AG04449 (cell line): Measurements from ENCODE around the gene ZSWIM8.
A peak's percentile ranks its signal among the peaks of the same experiment; 100 is the strongest.

ENCODE experiments used
- CTCF ChIA-PET: fragments of 350-600 bp; formaldehyde crosslinking; extraction: SDS; loops from one replicate; lab custom pipeline; 2021; ENCODE audit warnings: antibody characterized with exemption; lab: Yijun Ruan, JAX
- POLR2A ChIA-PET: fragments of 400-600, 350-600 bp; formaldehyde crosslinking; extraction: SDS; loops from one replicate; lab custom pipeline; 2020; ENCODE audit warnings: antibody characterized with exemption, inconsistent platforms; lab: Yijun Ruan, JAX
- DNase-seq: peaks from one replicate; pipeline ENCODE4 v3.0.0-alpha.2; 2010; ENCODE audit warnings: low read depth, low spot score
- H3K4me3 ChIP-seq: 2 replicates; pipeline ENCODE4 v1.5.1; 2011; ENCODE audit warnings: low read depth, mild to moderate bottlenecking, control low read depth, low read length
- TF ChIP-seq, protein P1 (sequence below): IDR thresholded peaks from one replicate; pipeline ENCODE4 v1.5.1; 2011; ENCODE audit warnings: mild to moderate bottlenecking, moderate library complexity, low read length, control low read depth, inconsistent platforms; ENCODE audit not compliant: insufficient read depth; ENCODE audit errors: missing control alignments

The ZSWIM8 gene

DNA sequence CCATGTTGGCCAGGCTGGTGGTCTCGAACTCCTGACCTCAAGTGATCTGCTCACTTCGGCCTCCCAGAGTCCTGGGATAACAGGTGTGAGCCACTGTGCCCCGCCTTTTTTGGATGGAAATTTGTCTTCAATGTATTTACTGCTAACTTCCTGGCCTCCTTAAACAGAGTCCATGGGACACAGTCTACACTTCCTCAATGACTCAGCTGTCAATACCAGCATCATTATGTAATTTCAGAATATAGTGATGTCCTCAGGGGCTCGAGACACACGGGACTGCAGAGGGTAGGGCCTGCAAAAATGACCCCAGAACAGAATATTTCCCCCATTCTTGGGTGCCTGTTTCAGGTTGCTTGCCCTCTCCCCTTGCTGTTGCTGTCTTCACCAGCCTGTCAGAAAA lies 57.9 kb downstream of the ZSWIM8 start:
- DNase-seq, result no peak
- CTCF ChIA-PET, result interaction anchor here (9.0 to 13.6 kb wide), 2 partner anchors 38 to 98 kb away, joined by 142 to 518 read pairs; partner anchors contain the start of gene CAMK2G
- no peak overlapping the region for H3K4me3 ChIP-seq
- POLR2A ChIA-PET, result no interaction called here
- TF ChIP-seq, protein P1, sequence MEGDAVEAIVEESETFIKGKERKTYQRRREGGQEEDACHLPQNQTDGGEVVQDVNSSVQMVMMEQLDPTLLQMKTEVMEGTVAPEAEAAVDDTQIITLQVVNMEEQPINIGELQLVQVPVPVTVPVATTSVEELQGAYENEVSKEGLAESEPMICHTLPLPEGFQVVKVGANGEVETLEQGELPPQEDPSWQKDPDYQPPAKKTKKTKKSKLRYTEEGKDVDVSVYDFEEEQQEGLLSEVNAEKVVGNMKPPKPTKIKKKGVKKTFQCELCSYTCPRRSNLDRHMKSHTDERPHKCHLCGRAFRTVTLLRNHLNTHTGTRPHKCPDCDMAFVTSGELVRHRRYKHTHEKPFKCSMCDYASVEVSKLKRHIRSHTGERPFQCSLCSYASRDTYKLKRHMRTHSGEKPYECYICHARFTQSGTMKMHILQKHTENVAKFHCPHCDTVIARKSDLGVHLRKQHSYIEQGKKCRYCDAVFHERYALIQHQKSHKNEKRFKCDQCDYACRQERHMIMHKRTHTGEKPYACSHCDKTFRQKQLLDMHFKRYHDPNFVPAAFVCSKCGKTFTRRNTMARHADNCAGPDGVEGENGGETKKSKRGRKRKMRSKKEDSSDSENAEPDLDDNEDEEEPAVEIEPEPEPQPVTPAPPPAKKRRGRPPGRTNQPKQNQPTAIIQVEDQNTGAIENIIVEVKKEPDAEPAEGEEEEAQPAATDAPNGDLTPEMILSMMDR, result no peak

DNA sequence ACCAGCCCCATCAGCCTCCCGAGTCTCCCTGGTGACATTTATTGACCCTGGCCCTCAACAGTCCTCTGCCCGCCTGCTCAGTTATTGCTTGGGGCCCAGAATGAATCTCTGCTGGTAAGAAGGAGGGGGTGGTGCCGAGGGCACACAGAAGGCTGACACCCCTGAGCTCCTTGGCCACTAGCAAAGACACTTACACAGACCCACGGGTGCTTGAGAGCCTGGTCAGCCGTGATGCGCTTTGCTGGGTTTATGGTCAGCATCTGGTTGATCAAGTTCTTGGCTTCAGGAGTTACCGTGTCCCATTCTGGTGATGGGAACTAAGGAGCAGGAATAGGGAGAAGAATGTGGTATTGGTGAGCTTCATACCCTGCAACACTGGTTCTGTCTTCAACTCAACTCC lies 61.6 kb downstream of the ZSWIM8 start:
- ChIA-PET POLR2A (no interaction called here), CTCF (interaction anchor here (1.3 to 13.6 kb wide), 7 partner anchors 10 to 94 kb away, joined by 3 to 518 read pairs (median 134); partner anchors contain the start of gene CAMK2G)
- no peak for DNase-seq
- TF ChIP-seq, protein P1, result no peak
- no peak overlapping the region for H3K4me3 ChIP-seq

GRCh38 chr10:73848821-73849489 lies 63.5 kb downstream of the ZSWIM8 start:
- TF ChIP-seq, protein P1, result peak; percentile 96
- peak; percentile 16 for DNase-seq
- CTCF ChIA-PET, result interaction anchor here (0.6 to 13.6 kb wide), 27 partner anchors 12 to 386 kb away, joined by 3 to 518 read pairs (median 4); partner anchors contain the start of gene CAMK2G
- POLR2A ChIA-PET, result interaction anchor here (0.6 kb wide), 2 partner anchors 30 to 150 kb away, joined by 3 to 4 read pairs; no protein-coding TSS in a partner anchor
- H3K4me3 ChIP-seq, result no peak overlapping the region

DNA sequence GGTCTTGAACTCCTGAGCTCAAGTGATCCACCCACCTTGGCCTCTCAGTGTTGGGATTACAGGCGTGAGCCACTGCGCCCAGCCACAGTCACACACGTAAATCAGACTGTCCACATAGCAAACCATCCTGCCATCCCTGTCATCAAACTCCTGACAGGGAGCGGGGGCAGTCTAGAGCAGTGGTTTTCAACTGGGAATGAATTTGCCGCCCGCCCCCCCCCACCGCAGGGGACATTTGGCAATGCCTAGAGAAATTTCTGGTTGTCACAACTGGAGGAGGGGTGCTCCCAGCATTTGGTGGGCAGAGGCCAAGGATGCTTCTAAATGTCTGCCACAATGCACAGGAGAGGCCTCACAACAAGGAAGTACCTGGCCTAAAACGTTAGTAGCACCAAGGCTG lies 64.8 kb downstream of the ZSWIM8 start:
- TF ChIP-seq, protein P1, result no peak
- POLR2A ChIA-PET, result interaction anchor here (1.2 to 2.0 kb wide), 3 partner anchors 23 to 29 kb away, joined by 4 to 8 read pairs (median 6); no protein-coding TSS in a partner anchor
- CTCF ChIA-PET, result interaction anchor here (0.6 to 13.6 kb wide), 21 partner anchors 13 to 384 kb away, joined by 3 to 518 read pairs (median 4); partner anchors contain the start of gene CAMK2G
- no peak for DNase-seq
- H3K4me3 ChIP-seq, result no peak overlapping the region

DNA sequence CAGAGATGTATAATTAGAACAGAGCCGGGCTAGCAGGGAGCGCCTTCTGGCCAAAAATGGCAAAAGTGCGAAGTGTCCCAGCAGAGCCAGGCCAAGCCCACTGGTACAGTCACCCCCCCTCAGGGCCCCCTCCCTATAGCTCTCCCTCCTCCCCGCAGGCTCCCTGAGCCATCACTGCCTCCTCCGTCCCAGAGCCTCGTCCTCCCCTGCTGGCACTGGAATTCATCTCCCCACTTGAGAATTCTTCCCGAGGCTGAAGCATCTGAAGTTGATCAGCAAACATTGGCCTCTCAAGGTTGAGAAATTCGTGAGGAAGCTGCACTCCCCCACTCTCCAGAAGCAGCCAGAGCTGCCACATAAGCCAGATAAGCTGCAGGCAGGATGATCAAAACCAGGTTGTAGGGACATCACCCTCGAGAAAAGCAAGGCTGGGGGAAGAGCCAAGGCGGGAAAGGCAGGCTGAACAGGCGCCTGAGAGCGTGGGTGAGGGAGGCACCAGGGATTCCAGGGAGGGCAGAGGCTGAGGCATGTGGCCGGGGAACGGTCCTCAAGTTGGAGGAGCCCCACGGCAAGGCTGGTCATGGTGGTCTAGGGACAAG lies 65.6 kb downstream of the ZSWIM8 start:
- DNase-seq, result peak; percentile 86
- peak overlapping the region; percentile 18; the same call in 1 of the 2 replicates for H3K4me3 ChIP-seq
- CTCF ChIA-PET, result interaction anchor here (0.9 to 13.6 kb wide), 8 partner anchors 14 to 90 kb away, joined by 3 to 518 read pairs (median 90); partner anchors contain the start of gene CAMK2G
- TF ChIP-seq, protein P1, result no peak
- POLR2A ChIA-PET, result interaction anchor here (0.9 to 2.0 kb wide), 4 partner anchors 23 to 29 kb away, joined by 3 to 8 read pairs (median 5); no protein-coding TSS in a partner anchor
